Heart left ventricle (tissue), 16 donors: ENCODE measurements around the gene ARHGAP45. TPM values are rescaled to one million over a fixed set of nuclear protein-coding genes. Genes with fewer than 3 reads are reported as not detected.
A peak's percentile ranks its signal among the peaks of the same experiment; 100 is the strongest.

Source experiments
- ATAC-seq, 4 donors: fragments of 200-7000 bp; cut with Tn5 transposase; one replicate each; pipeline ENCODE4 v1.9.1; 2020 to 2022; ENCODE audit warnings: moderate library complexity in 4 of 4, mild to moderate bottlenecking in 3 of 4, moderate number of reproducible peaks in 1 of 4
- DNase-seq, 5 donors: peaks; one replicate each; pipeline ENCODE4 v3.0.0-alpha.2; 2020
- H3K27ac ChIP-seq, 12 donors: fragments of 200-600 bp; sonication (generic) in 4 of 12; one replicate each; pipeline versions ENCODE4 v1.5.0 to v1.8.0; 2016 to 2022; ENCODE audit warnings: mild to moderate bottlenecking in 2 of 12
- H3K27me3 ChIP-seq, 9 donors: fragments of 200-600 bp; sonication (generic) in 2 of 9; one replicate each; pipeline versions ENCODE4 v1.5.1 to v1.8.0; 2016 to 2022; ENCODE audit warnings: mild to moderate bottlenecking in 3 of 9
- H3K36me3 ChIP-seq, 9 donors: fragments of 200-600 bp; sonication (generic) in 2 of 9; one replicate each; pipeline versions ENCODE4 v1.5.0 to v1.8.0; 2018 to 2022; ENCODE audit warnings: mild to moderate bottlenecking in 2 of 9
- H3K4me1 ChIP-seq, 12 donors: fragments of 200-600 bp; sonication (generic) in 4 of 12; one replicate each; pipeline versions ENCODE4 v1.5.0 to v1.8.0; 2016 to 2022; ENCODE audit warnings: mild to moderate bottlenecking in 3 of 12
- H3K4me3 ChIP-seq, 12 donors: fragments of 200-600 bp; sonication (generic) in 4 of 12; one replicate each; pipeline versions ENCODE4 v1.5.0 to v1.8.0; 2017 to 2022; ENCODE audit warnings: mild to moderate bottlenecking in 9 of 12, moderate library complexity in 4 of 12
- H3K9me3 ChIP-seq, 12 donors: fragments of 200-600 bp; sonication (generic) in 4 of 12; one replicate each; pipeline versions ENCODE4 v1.5.0 to v1.8.0; 2016 to 2022; ENCODE audit warnings: mild to moderate bottlenecking in 1 of 12
- CTCF ChIP-seq, 12 donors: fragments of 200-600 bp; sonication (generic) in 4 of 12; IDR thresholded peaks; one replicate each; pipeline versions ENCODE4 v1.5.0 to v1.8.0; 2018 to 2022; ENCODE audit warnings: antibody characterized with exemption in 12 of 12, mild to moderate bottlenecking in 5 of 12
- POLR2A ChIP-seq, 2 donors: fragments of 450-650 bp; IDR thresholded peaks; one replicate each; pipeline ENCODE4 v1.6.1; 2017; ENCODE audit warnings: antibody characterized with exemption in 2 of 2, mild to moderate bottlenecking in 2 of 2, moderate library complexity in 2 of 2
- WGBS, 4 donors: extraction: QIAGEN DNeasy Blood & Tissue Kit in 2 of 4; methylation state at CpG; one replicate each; pipeline versions ENCODE4 v1.1.5 to v1.1.7; 2013 to 2018; 5-methylcytosine and 5-hydroxymethylcytosine counted together
- intact Hi-C, 10 donors: fragments of 100-400 bp; cut with DNase I; formaldehyde crosslinking; loops; one replicate each; pipeline versions ENCODE4 v1.11.1 to v1.14.2; 2022
- polyA plus RNA-seq, 2 donors: library from polyadenylated mRNA; stranded (reverse); fragments of 200-250 nt; gene quantifications; one replicate each; pipeline ENCODE4 v1.2.3, GENCODE V29; 2013
- total RNA-seq, 9 donors: library from RNA; depleted of rRNA in 2 of 9; stranded (reverse); fragments of >200 nt in 2 of 9; fragmentation: NEBNext Ultra II Directional in 3 of 9; extraction: Animal tissue kit (Norgen Biotek cat#: 25700) in 3 of 9; gene quantifications; one replicate each; pipeline versions ENCODE4 v1.1.0 to v1.2.4, GENCODE V29; 2016 to 2023
- donor health status: ischemic (EF 13 %, LVEDD 7.1; RV severe dilation, severe dysfunction).
- donor health status: healthy with polysubstance abuse.
- donor health status: DM: no; HTN: yes; CAD: no.
- donor health status: DM: no; HTN: no; CAD: no.
- donor health status: ischemic (EF 25% LVEDD 6.9; RV normal size, moderate dysfunction).
- donor health status: ischemic (EF 25% LVEDD 5.7; RV mildly dilated, moderate dysfunction).
- donor health status: healthy.
- donor health status: DM: yes; HTN: yes; CAD: no.
- donor health status: ischemic (EF 35%, LVEDD 5.7; RV mildly dilated, moderate dysfunction).
- donor health status: nonischemic (EF 11% LVEDD 7.7; RV severe dilation, severe dysfunction).
- donor health status: DM: yes; HTN: yes; CAD: no.
- donor health status: PGD.
- donor health status: ischemic (EF 29% LVEDD 5.4; RV normal size, mild dysfunction).
- donor health status: nonischemic (EF 23%, LVEDD 6.1; RV moderate dilation, normal function).

Gene ARHGAP45
- total and polyA plus RNA-seq, 11 donors = 1.6 to 38.2 (median 4.7) TPM

GRCh38 chr19:1061987-1062386 is 5.0 kb upstream of the ARHGAP45 start:
- H3K36me3 ChIP-seq = peaks cover 0 to 13% (median 0%) of the 10 kb centered on the region in 9 donors
- H3K4me1 ChIP-seq = peaks cover 2 to 26% (median 16%) of the 10 kb centered on the region in 12 donors
- DNase-seq = no peak
- peaks cover 8 to 33% (median 11%) of the 10 kb centered on the region in 9 donors for H3K27me3 ChIP-seq
- intact Hi-C loops = no loop called here
- ATAC-seq = no peak
- no peak for TF ChIP-seq CTCF (IDR thresholded peaks at IDR 0.05)
- TF ChIP-seq POLR2A (IDR thresholded peaks at IDR 0.05) = no peak
- H3K9me3 ChIP-seq = peaks cover 4 to 34% (median 24%) of the 10 kb centered on the region in 12 donors
- WGBS, 4 donors = 84 to 94% (median 89%) methylated on average over 5 to 20 of the region's 20 CpGs
- no peak overlapping the region for H3K27ac ChIP-seq
- no peak overlapping the region for H3K4me3 ChIP-seq

GRCh38 chr19:1062387-1063029 is 4.5 kb upstream of the ARHGAP45 start:
- ATAC-seq = no peak
- peaks cover 4 to 29% (median 18%) of the 10 kb centered on the region in 12 donors for H3K9me3 ChIP-seq
- peaks cover 5 to 31% (median 19%) of the 10 kb centered on the region in 12 donors for H3K4me1 ChIP-seq
- H3K27me3 ChIP-seq = peaks cover 13 to 38% (median 16%) of the 10 kb centered on the region in 9 donors
- H3K36me3 ChIP-seq = peaks cover 0 to 9% (median 0%) of the 10 kb centered on the region in 9 donors
- H3K27ac ChIP-seq = no peak overlapping the region
- TF ChIP-seq POLR2A (IDR thresholded peaks at IDR 0.05) (no peak), CTCF (IDR thresholded peaks at IDR 0.05) (no peak)
- no peak for DNase-seq
- H3K4me3 ChIP-seq = no peak overlapping the region
- WGBS, 4 donors = 79 to 93% (median 86%) methylated on average over 16 to 17 of the region's 17 CpGs
- intact Hi-C loops = no loop called here

- WGBS, 4 donors = 69 to 93% (median 84%) methylated on average over 34 to 37 of the region's 37 CpGs
- no peak overlapping the region for H3K27ac ChIP-seq
- H3K9me3 ChIP-seq = peaks cover 0 to 21% (median 11%) of the 10 kb centered on the region in 12 donors
- TF ChIP-seq CTCF (IDR thresholded peaks at IDR 0.05) (no peak), POLR2A (IDR thresholded peaks at IDR 0.05) (no peak)
- intact Hi-C loops = no loop called here
- peaks cover 16 to 45% (median 23%) of the 10 kb centered on the region in 9 donors for H3K27me3 ChIP-seq
- H3K36me3 ChIP-seq = peaks cover 0 to 7% (median 0%) of the 10 kb centered on the region in 9 donors
- peaks cover 5 to 33% (median 19%) of the 10 kb centered on the region in 12 donors for H3K4me1 ChIP-seq
- DNase-seq = peak in 1 of 5 donors; percentile 60
- no peak for ATAC-seq
- H3K4me3 ChIP-seq = no peak overlapping the region
Measured at GRCh38 chr19:1063030-1063908, 3.7 kb upstream of the ARHGAP45 start.
